Hepatocyte (in vitro differentiated cells): ENCODE data around the gene GNPTAB. TPM values are rescaled to one million over a fixed set of nuclear protein-coding genes. Genes with fewer than 3 reads are reported as not detected.

Experiments
- DNase-seq: peaks from one replicate; pipeline ENCODE4 v3.0.0-alpha.2; 2016; ENCODE audit warnings: low spot score
- H2AFZ ChIP-seq: fragments of 200-600 bp; sonication (generic); 2 replicates; pipeline ENCODE4 v1.6.0; 2016; ENCODE audit warnings: antibody characterized with exemption, mild to moderate bottlenecking
- H3K27ac ChIP-seq: fragments of 200-600 bp; sonication (generic); 2 replicates; pipeline ENCODE4 v1.5.1; 2016; ENCODE audit warnings: mild to moderate bottlenecking
- H3K27me3 ChIP-seq: fragments of 200-600 bp; sonication (generic); 2 replicates; pipeline ENCODE4 v1.6.1; 2016
- H3K36me3 ChIP-seq: fragments of 200-600 bp; sonication (generic); replicated peaks from 2 replicates; pipeline ENCODE4 v1.5.1; 2016; ENCODE audit warnings: low read depth; ENCODE audit not compliant: insufficient read depth
- H3K4me1 ChIP-seq: fragments of 200-600 bp; sonication (generic); 2 replicates; pipeline ENCODE4 v1.5.1; 2016; ENCODE audit warnings: mild to moderate bottlenecking, moderate library complexity; ENCODE audit not compliant: insufficient read depth
- H3K4me2 ChIP-seq: fragments of 200-600 bp; sonication (generic); 2 replicates; pipeline ENCODE4 v1.6.0; 2016
- H3K4me3 ChIP-seq: fragments of 200-600 bp; sonication (generic); 2 replicates; pipeline ENCODE4 v1.5.1; 2016; ENCODE audit warnings: mild to moderate bottlenecking
- H3K79me2 ChIP-seq: fragments of 200-600 bp; sonication (generic); 2 replicates; pipeline ENCODE4 v1.6.0; 2017; ENCODE audit warnings: mild to moderate bottlenecking
- H3K9me2 ChIP-seq: fragments of 200-600 bp; sonication (generic); replicated peaks from 2 replicates; pipeline ENCODE4 v1.6.0; 2017; ENCODE audit warnings: mild to moderate bottlenecking; ENCODE audit not compliant: insufficient read depth
- H3K9me3 ChIP-seq: fragments of 200-600 bp; sonication (generic); 2 replicates; pipeline ENCODE4 v1.5.1; 2016; ENCODE audit warnings: low read depth, mild to moderate bottlenecking
- H4K20me1 ChIP-seq: fragments of 200-600 bp; sonication (generic); 2 replicates; pipeline ENCODE4 v1.6.0; 2016; ENCODE audit warnings: mild to moderate bottlenecking; ENCODE audit not compliant: insufficient read depth, poor library complexity, severe bottlenecking
- CTCF ChIP-seq: fragments of 200-600 bp; sonication (generic); IDR thresholded peaks from 2 replicates; pipeline ENCODE4 v1.5.1; 2016; ENCODE audit warnings: antibody characterized with exemption, mild to moderate bottlenecking; ENCODE audit not compliant: poor library complexity
- EZH2 ChIP-seq: fragments of 200-600 bp; sonication (generic); IDR thresholded peaks from 2 replicates; pipeline ENCODE4 v1.6.1; 2016; ENCODE audit warnings: antibody characterized with exemption, mild to moderate bottlenecking, borderline replicate concordance
- EZH2phosphoT487 ChIP-seq: fragments of 200-600 bp; sonication (generic); IDR thresholded peaks from one replicate; pipeline ENCODE4 v1.6.1; 2018; ENCODE audit warnings: antibody characterized with exemption, mild to moderate bottlenecking, low read depth, moderate library complexity; ENCODE audit not compliant: unreplicated experiment, severe bottlenecking
- WGBS: methylation state at CpG from one replicate; pipeline ENCODE4 v1.1.6; 2016; ENCODE audit warnings: low lambda C conversion rate; ENCODE audit errors: missing lambda C conversion rate; 5-methylcytosine and 5-hydroxymethylcytosine counted together
- polyA plus RNA-seq: library from polyadenylated mRNA; unstranded; fragments of >200 nt; fragmentation: Nextera tagmentation; extraction: Ambion mirVana; gene quantifications from 2 replicates; pipeline ENCODE4 v1.2.1, GENCODE V29; 2016
- total RNA-seq: library from RNA; depleted of rRNA; stranded (reverse); fragments of >200 nt; gene quantifications from 2 replicates; pipeline ENCODE4 v1.2.3, GENCODE V29; 2014

Gene GNPTAB
- total and polyA plus RNA-seq, 2 experiments from 2014 or later = 13.8 to 21.6 TPM

GRCh38 chr12:101845137-101845711 lies 14.5 kb upstream of the GNPTAB start:
- H3K36me3 ChIP-seq = no peaks in the 10 kb centered on the region
- no peaks in the 10 kb centered on the region for H3K9me3 ChIP-seq
- H4K20me1 ChIP-seq = no peaks in the 10 kb centered on the region
- no peak overlapping the region for H3K4me3 ChIP-seq
- no peak for TF ChIP-seq CTCF
- no peak for TF ChIP-seq EZH2
- no peak for TF ChIP-seq EZH2phosphoT487
- H3K4me2 ChIP-seq = no peak overlapping the region
- DNase-seq = no peak
- H3K27ac ChIP-seq = no peak overlapping the region
- no peak overlapping the region for H2AFZ ChIP-seq
- no peaks in the 10 kb centered on the region for H3K79me2 ChIP-seq
- H3K4me1 ChIP-seq = no peaks in the 10 kb centered on the region
- no peaks in the 10 kb centered on the region for H3K27me3 ChIP-seq
- H3K9me2 ChIP-seq = no peaks in the 10 kb centered on the region
- WGBS = 72% methylated on average over 5 of the region's 5 CpGs

DNA sequence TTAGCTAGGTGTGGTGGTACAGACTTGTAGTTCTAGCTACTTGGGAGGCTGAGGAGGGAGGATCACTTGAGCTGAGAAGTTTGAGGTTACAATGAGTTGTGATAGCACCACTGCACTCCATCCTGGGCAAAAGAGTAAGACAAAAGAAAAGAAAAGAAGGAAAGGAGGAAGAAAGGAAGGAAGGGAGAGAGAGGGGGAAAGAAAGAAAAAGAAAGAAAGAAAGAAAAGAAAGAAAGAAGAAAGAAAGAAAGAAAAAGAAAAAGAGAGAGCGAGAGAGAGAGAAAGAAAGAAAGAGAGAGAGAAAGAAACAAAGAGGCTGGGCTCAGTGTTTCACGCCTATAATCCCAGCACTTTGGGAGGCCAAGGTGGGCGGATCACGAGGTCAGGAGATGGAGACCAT lies 10.3 kb upstream of the GNPTAB start:
- Histone ChIP-seq H3K4me3 (no peak overlapping the region), H4K20me1 (no peaks in the 10 kb centered on the region)

DNA sequence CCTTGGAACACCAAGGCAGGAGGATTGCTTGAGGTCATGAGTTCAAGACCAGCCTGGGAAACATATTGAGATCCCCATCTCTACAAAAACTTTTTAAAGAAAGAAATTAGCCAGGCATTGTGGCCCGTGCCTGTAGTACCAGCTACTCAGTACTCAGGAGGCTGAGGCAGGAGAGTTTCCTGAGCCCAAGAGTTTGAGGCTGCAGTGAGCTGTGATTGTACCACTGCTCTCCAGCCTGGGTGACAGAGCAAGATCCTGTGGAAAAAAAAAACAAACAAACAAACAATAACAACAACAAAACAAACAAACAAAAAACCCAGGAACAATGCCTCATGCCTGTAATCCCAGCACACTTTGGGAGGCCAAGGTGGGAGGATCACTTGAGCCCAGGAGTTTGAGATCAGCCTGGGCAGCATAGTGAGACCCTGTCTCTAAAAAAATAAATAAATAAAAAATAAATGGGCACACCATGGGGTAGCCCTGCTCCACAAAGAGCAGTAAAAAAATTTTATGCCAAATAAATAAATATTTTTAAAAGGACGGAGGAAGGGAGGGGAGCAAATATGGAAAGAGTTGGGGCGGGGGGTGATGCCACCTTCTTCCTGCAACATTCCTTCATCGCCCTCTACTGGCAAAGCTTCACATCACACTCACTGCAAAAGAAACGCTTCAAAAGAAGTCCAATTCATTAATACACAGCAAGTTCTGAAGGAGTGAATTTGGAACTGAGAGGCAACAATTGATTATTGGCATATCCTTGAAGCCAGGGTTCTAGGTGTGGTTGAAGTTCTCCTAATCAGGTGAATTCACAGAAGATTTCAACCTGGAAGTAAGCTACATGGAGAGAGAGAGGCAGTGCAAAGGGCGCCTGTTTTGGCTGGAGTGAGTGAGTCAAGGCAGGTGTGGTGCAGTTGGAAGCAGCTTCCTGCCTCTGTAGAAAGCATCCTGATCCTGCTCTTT lies 8.8 kb upstream of the GNPTAB start:
- H3K79me2 ChIP-seq = no peaks in the 10 kb centered on the region
- WGBS = 49% methylated on average over 6 of the region's 6 CpGs
- no peaks in the 10 kb centered on the region for H4K20me1 ChIP-seq
- no peak overlapping the region for H3K4me3 ChIP-seq
- no peak for TF ChIP-seq EZH2
- TF ChIP-seq CTCF = peak; percentile 85
- TF ChIP-seq EZH2phosphoT487 = no peak
- no peak overlapping the region for H2AFZ ChIP-seq
- no peak overlapping the region for H3K27ac ChIP-seq
- H3K9me3 ChIP-seq = no peaks in the 10 kb centered on the region
- H3K4me2 ChIP-seq = no peak overlapping the region
- H3K27me3 ChIP-seq = no peaks in the 10 kb centered on the region
- H3K4me1 ChIP-seq = no peaks in the 10 kb centered on the region
- peak; percentile 77 for DNase-seq
- no peaks in the 10 kb centered on the region for H3K36me3 ChIP-seq
- H3K9me2 ChIP-seq = no peaks in the 10 kb centered on the region

More for the DNA sequence above, 10.3 kb upstream of the GNPTAB start:
- H3K4me2 ChIP-seq = no peak overlapping the region
- H3K27ac ChIP-seq = no peak overlapping the region
- WGBS = 90% methylated on average over 4 of the region's 4 CpGs
- no peaks in the 10 kb centered on the region for H3K27me3 ChIP-seq
- H3K9me3 ChIP-seq = no peaks in the 10 kb centered on the region
- H3K4me1 ChIP-seq = no peaks in the 10 kb centered on the region
- no peaks in the 10 kb centered on the region for H3K9me2 ChIP-seq
- H3K79me2 ChIP-seq = no peaks in the 10 kb centered on the region
- H3K36me3 ChIP-seq = no peaks in the 10 kb centered on the region
- H2AFZ ChIP-seq = no peak overlapping the region
- TF ChIP-seq CTCF = no peak
- TF ChIP-seq EZH2 = no peak
- no peak for TF ChIP-seq EZH2phosphoT487
- DNase-seq = no peak
